ENCODE data around the gene MAPKAPK2.

The MAPKAPK2 gene

GRCh38 chr1:206693592-206693991, 8.9 kb downstream of the MAPKAPK2 start:
- H3K27ac ChIP-seq: 0 out of 2 replicates have a peak overlapping the region, but pooled peaks have one; percentile 25
- TF ChIP-seq, protein P1, sequence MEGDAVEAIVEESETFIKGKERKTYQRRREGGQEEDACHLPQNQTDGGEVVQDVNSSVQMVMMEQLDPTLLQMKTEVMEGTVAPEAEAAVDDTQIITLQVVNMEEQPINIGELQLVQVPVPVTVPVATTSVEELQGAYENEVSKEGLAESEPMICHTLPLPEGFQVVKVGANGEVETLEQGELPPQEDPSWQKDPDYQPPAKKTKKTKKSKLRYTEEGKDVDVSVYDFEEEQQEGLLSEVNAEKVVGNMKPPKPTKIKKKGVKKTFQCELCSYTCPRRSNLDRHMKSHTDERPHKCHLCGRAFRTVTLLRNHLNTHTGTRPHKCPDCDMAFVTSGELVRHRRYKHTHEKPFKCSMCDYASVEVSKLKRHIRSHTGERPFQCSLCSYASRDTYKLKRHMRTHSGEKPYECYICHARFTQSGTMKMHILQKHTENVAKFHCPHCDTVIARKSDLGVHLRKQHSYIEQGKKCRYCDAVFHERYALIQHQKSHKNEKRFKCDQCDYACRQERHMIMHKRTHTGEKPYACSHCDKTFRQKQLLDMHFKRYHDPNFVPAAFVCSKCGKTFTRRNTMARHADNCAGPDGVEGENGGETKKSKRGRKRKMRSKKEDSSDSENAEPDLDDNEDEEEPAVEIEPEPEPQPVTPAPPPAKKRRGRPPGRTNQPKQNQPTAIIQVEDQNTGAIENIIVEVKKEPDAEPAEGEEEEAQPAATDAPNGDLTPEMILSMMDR (conservative IDR thresholded peaks at IDR 0.05): no peak

DNA sequence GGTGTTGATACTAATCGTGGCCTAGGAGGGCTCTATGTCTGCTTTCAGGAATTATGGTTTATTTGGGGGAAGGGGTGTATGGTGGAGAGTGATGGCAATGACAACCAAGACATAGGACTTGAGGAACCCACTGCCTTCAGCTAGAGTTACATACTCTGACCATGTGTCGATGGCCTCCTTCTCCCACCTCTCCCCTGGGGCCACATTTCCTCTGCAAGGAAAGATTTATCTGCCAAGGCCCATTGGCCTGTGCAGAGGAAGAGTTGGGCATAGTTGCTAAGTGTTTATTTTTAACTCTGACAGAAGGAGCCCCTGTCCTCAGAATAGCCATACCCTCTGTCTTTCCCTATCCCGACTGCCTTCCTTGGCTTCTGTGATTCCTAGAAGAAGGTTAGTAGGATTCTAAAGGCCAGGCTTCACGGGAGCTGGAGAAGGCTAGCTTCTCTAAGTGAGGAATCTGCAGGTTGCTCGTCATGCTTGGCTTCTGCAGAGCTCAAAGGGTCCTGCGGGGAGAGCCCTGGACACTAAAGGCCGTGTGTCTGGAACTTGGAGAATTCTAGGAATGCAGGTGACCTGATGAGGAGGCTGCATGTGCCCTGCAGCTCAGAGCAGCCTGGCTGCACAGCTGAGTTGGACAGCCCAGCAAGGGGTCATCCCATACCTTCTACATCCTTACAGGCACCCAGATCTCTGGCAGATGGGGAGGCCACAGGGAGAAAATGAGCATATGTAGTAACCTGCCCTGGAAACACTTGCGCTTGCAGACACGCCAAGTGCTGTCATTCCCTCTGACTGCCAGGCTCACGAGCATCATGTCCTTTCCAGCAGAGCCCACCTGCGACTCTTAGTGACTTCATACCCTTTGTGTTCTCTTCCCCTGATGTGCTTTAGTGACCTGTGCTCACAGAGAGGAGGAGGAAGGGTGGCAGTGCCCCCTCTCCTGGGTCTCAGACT, 9.7 kb downstream of the MAPKAPK2 start:
- TF ChIP-seq, protein P1 (conservative IDR thresholded peaks at IDR 0.05): no peak
- no peak overlapping the region for H3K27ac ChIP-seq

GRCh38 chr1:206695733-206696132, 11.0 kb downstream of the MAPKAPK2 start:
- no peak overlapping the region for H3K27ac ChIP-seq
- TF ChIP-seq, protein P1 (conservative IDR thresholded peaks at IDR 0.05): no peak

DNA sequence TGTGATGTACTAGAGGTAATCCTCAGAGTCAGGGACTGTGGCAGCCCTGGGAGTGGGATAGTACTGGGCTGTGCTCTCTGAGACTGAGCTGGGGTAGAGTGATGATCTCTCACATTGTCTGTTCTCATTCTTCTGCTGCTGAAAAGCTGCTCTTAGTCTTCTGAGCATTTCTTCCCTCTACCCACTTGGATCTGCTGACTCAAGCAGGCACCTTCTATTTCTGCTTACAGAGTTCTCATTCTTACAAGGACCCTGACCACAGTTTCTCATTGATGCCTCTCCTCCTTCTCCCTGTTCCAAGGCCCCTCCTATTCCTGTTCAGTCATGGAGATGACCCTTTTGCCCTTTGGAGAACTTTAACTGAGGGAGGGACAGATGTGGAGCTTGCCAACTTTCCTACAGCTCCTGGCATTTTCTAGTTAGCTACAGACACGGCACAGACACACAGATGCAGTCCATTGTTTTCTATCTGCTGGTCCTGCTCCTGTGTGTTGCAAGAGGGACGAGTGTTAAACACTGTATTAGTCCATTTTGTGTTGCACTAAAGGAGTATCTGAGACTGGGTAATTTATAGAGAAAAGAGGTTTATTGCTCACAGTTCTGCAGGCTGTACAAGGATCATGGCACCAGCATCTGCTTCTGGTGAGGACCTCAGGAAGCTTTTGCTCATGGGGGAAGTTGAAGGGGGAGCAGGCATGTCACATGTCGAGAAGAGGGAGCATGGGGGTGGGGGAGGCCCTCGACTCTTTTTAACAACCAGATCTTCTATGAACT, 12.3 kb downstream of the MAPKAPK2 start:
- no peak overlapping the region for H3K27ac ChIP-seq
- TF ChIP-seq, protein P1 (conservative IDR thresholded peaks at IDR 0.05): no peak

- no peak overlapping the region for H3K27ac ChIP-seq
- TF ChIP-seq, protein P1 (conservative IDR thresholded peaks at IDR 0.05): no peak
Measured at GRCh38 chr1:206698011-206698410, 13.3 kb downstream of the MAPKAPK2 start.

- TF ChIP-seq, protein P1 (conservative IDR thresholded peaks at IDR 0.05): no peak
- no peak overlapping the region for H3K27ac ChIP-seq
Measured at GRCh38 chr1:206699000-206699586, 14.4 kb downstream of the MAPKAPK2 start.

- no peak overlapping the region for H3K27ac ChIP-seq
- TF ChIP-seq, protein P1 (conservative IDR thresholded peaks at IDR 0.05): no peak
Measured at GRCh38 chr1:206699626-206700025, 14.9 kb downstream of the MAPKAPK2 start.
